ENCODE results near the gene MED13. TPM values are rescaled to one million over a fixed set of nuclear protein-coding genes. Genes with fewer than 3 reads are reported as not detected.
"Not testable (repeated sequence)": the region's sequence is repeated elsewhere in the genome, so short reads cannot be mapped to it uniquely, and the experiment has no call there.

Gene MED13
- total and polyA plus RNA-seq, 7 donors = 9.0 to 60.7 (median 46.0) TPM

DNA sequence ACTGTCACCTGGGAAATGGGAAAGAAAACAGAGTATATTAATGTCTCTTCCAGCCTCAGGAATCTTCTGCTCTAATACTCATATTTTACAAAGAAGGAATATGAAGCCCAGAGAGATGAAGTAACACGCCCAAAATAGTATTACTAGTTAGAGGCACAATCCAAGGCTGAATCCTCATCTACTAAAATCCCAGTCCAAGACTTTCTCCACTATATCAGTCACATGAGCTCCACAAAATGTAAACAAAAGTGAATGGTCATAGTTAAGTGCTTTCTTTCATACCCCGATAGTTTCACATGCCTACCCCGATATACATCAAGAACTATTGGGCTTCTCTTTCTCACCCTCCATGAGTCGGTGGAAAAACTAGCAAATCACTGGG, 138.3 kb downstream of the MED13 start:
- intact Hi-C loops (cut with DNase I) = loop anchor here (1.0 kb wide), 1 partner anchor 139 kb away; no protein-coding TSS in a partner anchor
- H3K27ac ChIP-seq = peak overlapping the region; percentile 86 to 90 (median 88)
- WGBS, 2 donors = 5 to 17% methylated on average over 4 of the region's 4 CpGs
- no peak for DNase-seq
- no peaks in the 10 kb centered on the region for H3K9me3 ChIP-seq
- peak overlapping the region; percentile 61 to 80 (median 66) for H3K4me3 ChIP-seq
- peaks cover 0 to 21% (median 2%) of the 10 kb centered on the region in 4 donors for H3K36me3 ChIP-seq
- TF ChIP-seq POLR2A (IDR thresholded peaks at IDR 0.05) (no peak), EP300 (IDR thresholded peaks at IDR 0.05) (no peak), POLR2AphosphoS5 (IDR thresholded peaks at IDR 0.05) (no peak)
- TF ChIP-seq, protein P1, sequence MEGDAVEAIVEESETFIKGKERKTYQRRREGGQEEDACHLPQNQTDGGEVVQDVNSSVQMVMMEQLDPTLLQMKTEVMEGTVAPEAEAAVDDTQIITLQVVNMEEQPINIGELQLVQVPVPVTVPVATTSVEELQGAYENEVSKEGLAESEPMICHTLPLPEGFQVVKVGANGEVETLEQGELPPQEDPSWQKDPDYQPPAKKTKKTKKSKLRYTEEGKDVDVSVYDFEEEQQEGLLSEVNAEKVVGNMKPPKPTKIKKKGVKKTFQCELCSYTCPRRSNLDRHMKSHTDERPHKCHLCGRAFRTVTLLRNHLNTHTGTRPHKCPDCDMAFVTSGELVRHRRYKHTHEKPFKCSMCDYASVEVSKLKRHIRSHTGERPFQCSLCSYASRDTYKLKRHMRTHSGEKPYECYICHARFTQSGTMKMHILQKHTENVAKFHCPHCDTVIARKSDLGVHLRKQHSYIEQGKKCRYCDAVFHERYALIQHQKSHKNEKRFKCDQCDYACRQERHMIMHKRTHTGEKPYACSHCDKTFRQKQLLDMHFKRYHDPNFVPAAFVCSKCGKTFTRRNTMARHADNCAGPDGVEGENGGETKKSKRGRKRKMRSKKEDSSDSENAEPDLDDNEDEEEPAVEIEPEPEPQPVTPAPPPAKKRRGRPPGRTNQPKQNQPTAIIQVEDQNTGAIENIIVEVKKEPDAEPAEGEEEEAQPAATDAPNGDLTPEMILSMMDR (IDR thresholded peaks at IDR 0.05) = no peak
- peaks cover 0 to 26% (median 11%) of the 10 kb centered on the region in 4 donors for H3K4me1 ChIP-seq
- H3K27me3 ChIP-seq = no peaks in the 10 kb centered on the region

DNA sequence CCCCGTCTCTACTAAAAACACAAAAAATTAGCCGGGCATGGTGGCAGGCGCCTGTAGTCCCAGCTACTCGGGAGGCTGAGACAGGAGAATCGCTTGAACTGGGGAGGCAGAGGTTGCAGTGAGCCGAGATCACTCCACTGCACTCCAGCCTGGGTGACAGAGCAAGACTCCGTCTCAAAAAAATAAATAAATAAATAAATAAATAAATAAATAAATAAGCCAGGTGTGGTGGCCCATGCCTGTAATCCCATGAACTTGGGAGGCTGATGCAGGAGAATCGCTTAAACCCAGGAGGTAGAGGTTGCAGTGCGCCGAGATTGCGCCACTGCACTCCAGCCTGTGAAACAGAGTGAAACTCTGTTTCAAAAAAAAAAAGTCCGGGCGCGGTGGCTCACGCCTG, 149.9 kb downstream of the MED13 start:
- H3K27ac ChIP-seq; H3K4me3 ChIP-seq; intact Hi-C loops (cut with DNase I); H3K9me3 ChIP-seq; DNase-seq; H3K27me3 ChIP-seq; H3K4me1 ChIP-seq: not testable (repeated sequence)
- H3K36me3 ChIP-seq = peaks cover 9 to 59% (median 18%) of the 10 kb centered on the region in 4 donors
- 95 to 98% methylated on average over 15 of the region's 15 CpGs for WGBS, 2 donors

GRCh38 chr17:61908292-61909037, 156.6 kb downstream of the MED13 start:
- intact Hi-C loops (cut with DNase I) = no loop called here
- Histone ChIP-seq H3K9me3 (no peaks in the 10 kb centered on the region), H3K27ac (no peak overlapping the region), H3K4me3 (no peak overlapping the region), H3K27me3 (no peaks in the 10 kb centered on the region), H3K36me3 (peaks cover 9 to 78% (median 33%) of the 10 kb centered on the region in 4 donors), H3K4me1 (no peaks in the 10 kb centered on the region)
- TF ChIP-seq POLR2AphosphoS5 (IDR thresholded peaks at IDR 0.05) (no peak), EP300 (IDR thresholded peaks at IDR 0.05) (no peak), POLR2A (IDR thresholded peaks at IDR 0.05) (no peak)
- TF ChIP-seq, protein P1 (IDR thresholded peaks at IDR 0.05) = no peak
- 92 to 93% methylated on average over 7 of the region's 7 CpGs for WGBS, 2 donors
- no peak for DNase-seq

- intact Hi-C loops (cut with DNase I) = no loop called here
- no peak overlapping the region for H3K27ac ChIP-seq
- H3K4me3 ChIP-seq = no peak overlapping the region
- 93 to 96% methylated on average over 5 of the region's 5 CpGs for WGBS, 2 donors
- no peak for DNase-seq
- no peaks in the 10 kb centered on the region for H3K4me1 ChIP-seq
- H3K27me3 ChIP-seq = no peaks in the 10 kb centered on the region
- peaks cover 9 to 89% (median 33%) of the 10 kb centered on the region in 4 donors for H3K36me3 ChIP-seq
- H3K9me3 ChIP-seq = no peaks in the 10 kb centered on the region
- TF ChIP-seq EP300 (IDR thresholded peaks at IDR 0.05) (no peak), POLR2A (IDR thresholded peaks at IDR 0.05) (no peak)
These were observed 157.7 kb downstream of the MED13 start for GRCh38 chr17:61907361-61907760.

DNA sequence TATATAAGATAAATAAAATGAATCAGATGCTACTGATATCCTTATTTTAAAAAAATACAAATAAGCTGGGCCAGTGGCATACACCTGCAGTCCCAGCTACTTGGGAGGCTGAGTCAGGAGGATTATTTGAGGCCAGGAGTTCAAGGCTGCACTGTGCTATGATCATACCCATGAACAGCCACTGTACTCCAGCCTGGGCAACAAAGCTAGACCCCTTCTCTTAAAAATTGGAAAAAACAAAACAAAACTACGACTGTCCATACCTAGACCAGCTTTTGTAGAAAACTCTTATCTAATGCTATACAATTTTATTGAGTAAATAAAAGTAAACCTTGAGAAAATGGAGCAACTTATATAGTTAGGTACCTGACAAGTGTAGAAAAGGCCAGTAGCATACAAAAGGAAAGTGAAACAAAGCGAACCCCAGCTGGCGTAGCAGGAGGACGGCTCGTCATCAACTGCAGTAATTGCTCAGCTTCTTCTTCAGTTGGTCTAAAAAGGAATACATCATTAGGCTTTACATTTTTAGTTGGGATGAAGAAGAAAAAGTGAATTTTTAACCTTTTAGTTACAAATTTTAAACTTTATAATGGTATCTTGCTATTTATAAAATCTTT, 160.9 kb downstream of the MED13 start:
- H3K4me3 ChIP-seq = no peak overlapping the region
- 64 to 87% methylated on average over 5 of the region's 5 CpGs for WGBS, 2 donors
- H3K36me3 ChIP-seq = peaks cover 0 to 82% (median 17%) of the 10 kb centered on the region in 4 donors
- no peak for TF ChIP-seq POLR2A (IDR thresholded peaks at IDR 0.05)
- TF ChIP-seq, protein P1 (IDR thresholded peaks at IDR 0.05) = no peak
- TF ChIP-seq POLR2AphosphoS5 (IDR thresholded peaks at IDR 0.05) = no peak
- TF ChIP-seq EP300 (IDR thresholded peaks at IDR 0.05) = no peak
- no peaks in the 10 kb centered on the region for H3K9me3 ChIP-seq
- H3K4me1 ChIP-seq = no peaks in the 10 kb centered on the region
- intact Hi-C loops (cut with DNase I) = no loop called here
- no peaks in the 10 kb centered on the region for H3K27me3 ChIP-seq
- DNase-seq = no peak
- no peak overlapping the region for H3K27ac ChIP-seq

All from sigmoid colon (tissue), 7 donors.